Coronary artery (tissue), 2 donors: Measurements from ENCODE around the gene MRPS34.

Source experiments
- DNase-seq: peaks from one replicate; pipeline ENCODE4 v3.0.0-alpha.2; 2017; ENCODE audit warnings: low spot score
- H3K27ac ChIP-seq, 2 donors: fragments of 200-600 bp; sonication (generic); one replicate each; pipeline ENCODE4 v1.5.1; 2016 to 2019
- H3K4me3 ChIP-seq: fragments of 200-600 bp; sonication (generic); 2 replicates; pipeline ENCODE4 v1.5.1; 2016; ENCODE audit warnings: mild to moderate bottlenecking, moderate library complexity
- TF ChIP-seq, protein P1 (sequence below): fragments of 200-600 bp; sonication (generic); IDR thresholded peaks from one replicate; pipeline ENCODE4 v1.5.1; 2019; ENCODE audit warnings: antibody characterized with exemption

The MRPS34 gene

DNA sequence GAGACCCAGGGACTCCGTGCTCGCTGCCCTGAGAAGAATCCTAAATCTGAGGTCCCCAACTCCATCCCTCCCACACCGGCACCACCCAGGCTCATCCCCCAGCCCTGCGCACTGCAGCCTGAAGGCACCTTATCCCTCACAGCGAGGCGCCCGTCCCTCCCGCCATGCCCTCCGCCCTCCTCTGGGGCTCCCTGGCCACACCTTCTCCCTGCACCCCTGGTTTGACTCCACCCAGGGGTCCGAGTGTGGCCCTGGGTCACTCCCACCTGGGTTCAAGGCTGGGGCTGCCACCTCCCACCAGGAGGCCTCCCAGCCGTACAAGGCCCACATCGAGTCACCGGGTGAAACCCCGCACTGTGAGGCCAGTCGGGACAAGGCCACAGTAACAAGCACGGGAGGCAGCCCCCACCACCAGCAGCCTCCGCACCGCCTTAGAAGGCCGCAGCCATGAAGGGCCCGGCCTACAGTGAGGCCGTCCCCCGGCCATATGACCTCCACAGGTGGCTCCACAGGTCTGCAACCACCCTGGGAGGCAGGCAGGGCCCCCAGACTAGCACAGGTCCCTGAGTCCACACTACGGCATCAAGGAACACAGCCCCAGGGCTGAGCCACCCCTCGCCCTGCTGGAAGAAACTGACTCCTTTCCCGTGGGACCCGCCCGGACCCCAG, 45.4 kb upstream of the MRPS34 start:
- Histone ChIP-seq H3K27ac (no peak overlapping the region), H3K4me3 (no peak overlapping the region)
- DNase-seq: no peak

DNA sequence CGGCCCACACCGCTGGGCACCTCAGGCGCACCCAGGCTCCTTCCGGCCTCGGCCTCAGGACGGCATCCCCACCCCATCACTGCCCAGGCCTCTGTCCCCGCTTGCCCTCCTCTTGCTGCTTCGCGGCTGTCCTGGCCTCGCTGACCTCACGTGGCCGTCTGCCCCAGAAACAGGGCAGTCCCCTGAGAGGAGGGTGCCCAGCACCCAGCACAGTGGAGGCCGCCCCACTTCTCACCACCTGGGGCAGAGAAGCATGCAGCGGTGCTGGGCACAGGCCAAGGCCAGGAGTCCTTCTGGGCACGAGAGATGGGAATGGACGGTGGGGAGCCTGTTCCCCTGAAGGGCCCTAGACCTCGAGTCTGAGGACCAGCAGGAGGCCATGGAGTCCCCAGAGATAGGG, 44.8 kb upstream of the MRPS34 start:
- H3K4me3 ChIP-seq: no peak overlapping the region
- TF ChIP-seq, protein P1, sequence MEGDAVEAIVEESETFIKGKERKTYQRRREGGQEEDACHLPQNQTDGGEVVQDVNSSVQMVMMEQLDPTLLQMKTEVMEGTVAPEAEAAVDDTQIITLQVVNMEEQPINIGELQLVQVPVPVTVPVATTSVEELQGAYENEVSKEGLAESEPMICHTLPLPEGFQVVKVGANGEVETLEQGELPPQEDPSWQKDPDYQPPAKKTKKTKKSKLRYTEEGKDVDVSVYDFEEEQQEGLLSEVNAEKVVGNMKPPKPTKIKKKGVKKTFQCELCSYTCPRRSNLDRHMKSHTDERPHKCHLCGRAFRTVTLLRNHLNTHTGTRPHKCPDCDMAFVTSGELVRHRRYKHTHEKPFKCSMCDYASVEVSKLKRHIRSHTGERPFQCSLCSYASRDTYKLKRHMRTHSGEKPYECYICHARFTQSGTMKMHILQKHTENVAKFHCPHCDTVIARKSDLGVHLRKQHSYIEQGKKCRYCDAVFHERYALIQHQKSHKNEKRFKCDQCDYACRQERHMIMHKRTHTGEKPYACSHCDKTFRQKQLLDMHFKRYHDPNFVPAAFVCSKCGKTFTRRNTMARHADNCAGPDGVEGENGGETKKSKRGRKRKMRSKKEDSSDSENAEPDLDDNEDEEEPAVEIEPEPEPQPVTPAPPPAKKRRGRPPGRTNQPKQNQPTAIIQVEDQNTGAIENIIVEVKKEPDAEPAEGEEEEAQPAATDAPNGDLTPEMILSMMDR: no peak
- DNase-seq: no peak
- no peak overlapping the region for H3K27ac ChIP-seq

More for the DNA sequence above, 45.4 kb upstream of the MRPS34 start:
- TF ChIP-seq, protein P1: no peak

DNA sequence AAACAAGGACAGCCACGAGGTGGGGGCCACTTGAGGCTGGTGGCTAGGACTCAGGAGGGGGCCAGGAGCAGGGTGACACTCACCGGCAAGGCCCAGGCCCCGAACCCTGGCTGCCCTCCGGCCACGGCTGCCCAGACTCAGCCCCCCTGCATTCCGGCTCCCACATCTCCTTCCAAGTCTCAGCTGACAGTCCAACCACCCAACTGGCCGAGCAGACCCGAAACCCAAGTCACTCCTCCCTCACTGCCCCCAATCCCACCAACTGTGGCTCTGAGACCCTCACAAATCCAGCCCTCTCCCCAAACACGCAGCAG, 44.3 kb upstream of the MRPS34 start:
- no peak for DNase-seq
- no peak overlapping the region for H3K27ac ChIP-seq
- H3K4me3 ChIP-seq: no peak overlapping the region
- TF ChIP-seq, protein P1: no peak

DNA sequence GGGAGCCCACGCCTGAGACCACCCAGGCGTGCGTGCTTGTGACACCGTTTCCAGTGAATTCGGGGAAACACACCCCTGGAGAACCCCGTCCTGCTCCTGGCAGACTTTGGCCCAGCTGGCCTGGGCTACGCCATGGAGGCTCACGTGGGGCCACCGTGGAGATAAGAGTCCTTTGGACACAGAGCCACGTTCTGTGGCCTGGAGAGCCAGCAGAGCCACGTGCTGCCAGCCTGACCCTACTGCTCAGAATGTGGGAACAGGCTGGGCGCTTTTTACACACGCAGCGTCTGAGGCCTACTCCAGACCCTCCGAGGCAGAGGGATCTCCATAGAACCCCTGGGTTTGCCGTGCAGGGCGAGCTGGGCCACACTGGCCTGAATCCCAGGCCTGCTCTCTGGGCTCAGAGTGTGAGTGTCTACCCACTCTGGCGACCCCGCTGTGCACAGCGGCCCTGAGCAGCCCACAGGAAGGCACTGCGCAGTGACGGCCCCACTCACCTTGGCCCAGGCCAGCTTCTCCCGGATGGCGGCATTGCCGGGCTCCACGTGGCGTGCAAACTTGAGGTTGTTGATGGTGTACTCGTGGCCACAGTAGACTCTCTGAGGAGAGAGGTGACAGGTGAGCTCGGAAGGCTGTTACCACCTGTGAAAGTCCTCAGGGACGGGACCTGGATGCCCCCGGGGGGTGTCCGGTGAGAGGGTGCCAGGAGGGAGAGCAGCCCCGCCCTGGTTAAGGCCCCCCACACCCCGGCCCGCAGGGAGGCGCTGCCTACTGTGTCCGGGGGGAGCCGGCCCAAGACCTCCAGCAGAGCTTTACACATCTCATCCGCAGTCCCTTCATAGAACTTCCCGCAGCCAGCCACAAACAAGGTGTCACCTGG, 43.7 kb upstream of the MRPS34 start:
- TF ChIP-seq, protein P1: no peak
- H3K27ac ChIP-seq: no peak overlapping the region
- no peak overlapping the region for H3K4me3 ChIP-seq
- no peak for DNase-seq

DNA sequence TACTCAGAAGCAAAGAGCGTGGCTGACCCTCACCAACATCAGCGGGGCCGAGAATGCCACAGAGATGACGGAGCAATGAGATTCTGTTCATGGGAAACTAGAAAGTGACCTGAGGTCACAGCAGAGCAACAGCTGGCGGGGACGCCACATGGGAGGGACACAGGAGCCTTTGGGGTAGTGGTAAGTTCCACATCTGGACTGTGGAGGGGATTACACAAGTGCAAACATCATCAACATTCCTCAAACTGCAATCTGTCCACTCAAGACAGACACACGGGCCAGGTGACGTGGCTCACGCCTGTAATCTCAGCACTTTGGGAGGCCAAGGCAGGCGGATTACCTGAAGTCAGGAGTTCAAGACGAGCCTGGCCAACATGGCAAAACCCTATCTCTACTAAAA, 42.5 kb upstream of the MRPS34 start:
- no peak overlapping the region for H3K4me3 ChIP-seq
- H3K27ac ChIP-seq: no peak overlapping the region
- TF ChIP-seq, protein P1: no peak
- no peak for DNase-seq

DNA sequence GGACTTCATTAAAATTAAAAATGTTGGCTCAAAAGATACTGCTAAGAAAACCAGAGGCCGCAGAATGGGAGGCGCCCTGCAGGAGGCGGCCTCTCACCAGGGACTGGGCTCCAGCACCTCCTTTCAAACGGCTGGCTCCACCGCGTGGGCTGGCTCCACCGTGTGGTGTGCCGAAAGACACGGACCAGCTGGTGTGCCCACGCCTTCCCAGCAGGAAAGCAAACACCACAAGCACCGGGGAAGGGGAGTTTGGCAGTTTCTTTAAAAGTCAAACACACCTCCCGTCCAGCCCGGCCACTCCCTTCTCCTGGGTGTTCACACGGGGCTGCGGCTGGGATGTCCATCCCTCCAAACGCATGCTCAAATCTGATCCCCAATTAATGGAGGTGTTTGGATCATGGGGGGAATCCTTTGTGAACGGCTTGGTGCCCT, 39.8 kb upstream of the MRPS34 start:
- Histone ChIP-seq H3K4me3 (no peak overlapping the region), H3K27ac (no peak overlapping the region)
- TF ChIP-seq, protein P1: no peak
- no peak for DNase-seq

DNA sequence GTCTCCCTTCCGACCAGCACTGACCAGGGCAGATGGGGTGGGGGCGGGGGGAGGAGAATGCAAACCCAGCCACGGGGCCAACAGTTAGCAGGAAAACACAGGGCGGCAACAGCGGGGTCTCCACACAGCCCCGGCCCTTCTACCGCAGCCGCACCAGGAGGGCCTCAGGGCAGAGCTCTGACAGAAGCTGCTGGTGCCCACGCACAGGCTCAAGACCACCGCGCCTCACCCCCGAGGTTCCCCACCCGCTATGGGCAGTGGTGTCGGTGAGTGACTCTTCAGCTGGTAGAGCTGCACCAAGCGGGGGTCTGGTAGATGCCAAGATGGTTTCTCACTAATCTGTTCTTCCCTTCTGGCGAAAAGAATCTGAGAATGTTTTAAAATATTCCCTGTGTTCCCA, 37.6 kb upstream of the MRPS34 start:
- no peak overlapping the region for H3K27ac ChIP-seq
- DNase-seq: no peak
- no peak overlapping the region for H3K4me3 ChIP-seq
- TF ChIP-seq, protein P1: no peak
